Measurements from ENCODE around the gene PSMB3.

PSMB3 gene

DNA sequence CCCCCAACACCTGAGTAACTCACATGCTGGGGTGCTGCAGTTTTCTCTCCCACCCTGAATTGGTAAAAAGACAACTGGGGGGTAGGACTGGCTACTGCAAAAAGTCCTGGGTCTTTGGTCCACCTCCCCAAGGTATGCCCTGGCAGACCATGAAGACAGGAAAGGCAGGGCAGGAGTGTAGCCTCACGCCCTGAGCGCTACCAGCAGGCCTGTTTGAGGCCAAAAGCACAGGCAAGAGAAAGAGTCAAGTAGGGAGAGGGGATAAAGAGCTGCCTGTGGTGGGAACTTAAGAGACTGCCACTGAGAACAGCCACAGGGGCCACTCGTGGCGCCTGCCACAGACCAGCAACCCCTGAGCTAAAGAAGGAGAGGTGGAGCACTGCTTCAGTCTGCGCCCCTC is 13.8 kb downstream of the PSMB3 start:
- no peaks in the 10 kb centered on the region for H3F3A ChIP-seq (ENCODE audit: insufficient read depth, low read length)
- H3K27me3 ChIP-seq (ENCODE audit: insufficient read depth, low read length), result no peaks in the 10 kb centered on the region
- H2AFZ ChIP-seq (ENCODE audit: low read length), result no peak overlapping the region
- no peaks in the 10 kb centered on the region for H3K9me3 ChIP-seq (ENCODE audit: low read length)
- H3K4me1 ChIP-seq (ENCODE audit: insufficient read depth, low read length, severe bottlenecking), result no peaks in the 10 kb centered on the region
- no peaks in the 10 kb centered on the region for H3K79me2 ChIP-seq (ENCODE audit: insufficient read depth, low read length)
- H3K4me2 ChIP-seq (ENCODE audit: low read length), result no peak overlapping the region
- TF ChIP-seq, protein P1, sequence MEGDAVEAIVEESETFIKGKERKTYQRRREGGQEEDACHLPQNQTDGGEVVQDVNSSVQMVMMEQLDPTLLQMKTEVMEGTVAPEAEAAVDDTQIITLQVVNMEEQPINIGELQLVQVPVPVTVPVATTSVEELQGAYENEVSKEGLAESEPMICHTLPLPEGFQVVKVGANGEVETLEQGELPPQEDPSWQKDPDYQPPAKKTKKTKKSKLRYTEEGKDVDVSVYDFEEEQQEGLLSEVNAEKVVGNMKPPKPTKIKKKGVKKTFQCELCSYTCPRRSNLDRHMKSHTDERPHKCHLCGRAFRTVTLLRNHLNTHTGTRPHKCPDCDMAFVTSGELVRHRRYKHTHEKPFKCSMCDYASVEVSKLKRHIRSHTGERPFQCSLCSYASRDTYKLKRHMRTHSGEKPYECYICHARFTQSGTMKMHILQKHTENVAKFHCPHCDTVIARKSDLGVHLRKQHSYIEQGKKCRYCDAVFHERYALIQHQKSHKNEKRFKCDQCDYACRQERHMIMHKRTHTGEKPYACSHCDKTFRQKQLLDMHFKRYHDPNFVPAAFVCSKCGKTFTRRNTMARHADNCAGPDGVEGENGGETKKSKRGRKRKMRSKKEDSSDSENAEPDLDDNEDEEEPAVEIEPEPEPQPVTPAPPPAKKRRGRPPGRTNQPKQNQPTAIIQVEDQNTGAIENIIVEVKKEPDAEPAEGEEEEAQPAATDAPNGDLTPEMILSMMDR (IDR thresholded peaks at IDR 0.05; ENCODE audit: low read length), result no peak
- no peak for TF ChIP-seq EZH2 (IDR thresholded peaks at IDR 0.05; ENCODE audit: borderline replicate concordance, low read length)
- H3K9me2 ChIP-seq (ENCODE audit: low read depth, low read length), result no peaks in the 10 kb centered on the region
- no peaks in the 10 kb centered on the region for H4K20me1 ChIP-seq (ENCODE audit: insufficient read depth, low read length)
- H3K36me3 ChIP-seq (ENCODE audit: insufficient read depth, low read length), result peaks cover 74% of the 10 kb centered on the region
- H3K9ac ChIP-seq (ENCODE audit: low read length), result no peak overlapping the region
- no peak overlapping the region for H3K4me3 ChIP-seq (ENCODE audit: low read depth, low read length, poor library complexity, severe bottlenecking)
- H3K27ac ChIP-seq (ENCODE audit: low read depth, low read length, poor library complexity, severe bottlenecking), result no peak overlapping the region

DNA sequence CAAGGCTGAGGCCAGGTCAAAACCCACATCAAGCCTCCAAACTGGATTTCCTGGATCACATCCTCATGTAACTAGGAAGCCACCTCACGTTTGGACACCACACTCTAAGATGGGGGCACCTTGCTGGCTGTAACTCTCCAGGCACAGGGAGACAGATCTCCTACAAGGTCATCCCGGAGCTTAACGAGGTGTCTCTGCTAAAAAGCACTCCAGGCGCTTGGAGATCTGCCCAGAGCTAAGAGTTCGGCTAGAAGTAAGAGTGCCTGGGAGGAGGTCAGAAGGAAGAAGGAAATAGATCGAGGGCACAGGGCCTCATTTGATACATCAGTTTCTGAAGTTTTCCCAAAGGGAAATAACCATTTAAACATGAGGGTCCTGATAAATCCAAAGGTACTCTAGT is 15.9 kb downstream of the PSMB3 start:
- Histone ChIP-seq H2AFZ (ENCODE audit: low read length) (no peak overlapping the region), H3K27me3 (ENCODE audit: insufficient read depth, low read length) (no peaks in the 10 kb centered on the region), H3K4me3 (ENCODE audit: low read depth, low read length, poor library complexity, severe bottlenecking) (no peak overlapping the region), H3K27ac (ENCODE audit: low read depth, low read length, poor library complexity, severe bottlenecking) (no peak overlapping the region), H3K79me2 (ENCODE audit: insufficient read depth, low read length) (no peaks in the 10 kb centered on the region), H3K9me2 (ENCODE audit: low read depth, low read length) (no peaks in the 10 kb centered on the region), H4K20me1 (ENCODE audit: insufficient read depth, low read length) (no peaks in the 10 kb centered on the region), H3K9ac (ENCODE audit: low read length) (no peak overlapping the region), H3K9me3 (ENCODE audit: low read length) (no peaks in the 10 kb centered on the region), H3K4me2 (ENCODE audit: low read length) (no peak overlapping the region), H3K4me1 (ENCODE audit: insufficient read depth, low read length, severe bottlenecking) (no peaks in the 10 kb centered on the region), H3F3A (ENCODE audit: insufficient read depth, low read length) (no peaks in the 10 kb centered on the region), H3K36me3 (ENCODE audit: insufficient read depth, low read length) (peaks cover 65% of the 10 kb centered on the region)
- no peak for TF ChIP-seq EZH2 (IDR thresholded peaks at IDR 0.05; ENCODE audit: borderline replicate concordance, low read length)
- TF ChIP-seq, protein P1 (IDR thresholded peaks at IDR 0.05; ENCODE audit: low read length), result no peak

DNA sequence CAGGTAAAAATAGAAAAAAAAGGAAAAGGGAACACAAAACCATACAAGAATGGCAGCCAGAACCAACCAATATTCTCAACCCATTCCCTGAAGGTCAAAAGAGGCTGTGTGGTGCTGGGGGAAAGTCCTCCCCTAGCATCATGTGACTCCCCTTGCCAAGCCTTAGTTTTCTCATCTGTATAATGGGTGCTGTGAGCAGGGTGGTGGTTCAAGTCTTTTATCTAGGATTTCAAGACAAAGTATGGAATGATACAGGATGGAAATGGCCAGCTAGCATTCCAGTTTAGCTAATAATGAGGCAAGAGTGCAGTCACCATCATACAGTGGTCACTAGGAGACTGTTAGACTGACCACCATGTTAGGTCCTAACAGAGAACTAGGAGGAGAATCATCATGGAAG is 20.7 kb downstream of the PSMB3 start:
- no peak for TF ChIP-seq EZH2 (IDR thresholded peaks at IDR 0.05; ENCODE audit: borderline replicate concordance, low read length)
- TF ChIP-seq, protein P1 (IDR thresholded peaks at IDR 0.05; ENCODE audit: low read length), result no peak
- Histone ChIP-seq H3K27me3 (ENCODE audit: insufficient read depth, low read length) (no peaks in the 10 kb centered on the region), H3K4me2 (ENCODE audit: low read length) (no peak overlapping the region), H4K20me1 (ENCODE audit: insufficient read depth, low read length) (no peaks in the 10 kb centered on the region), H3K9me3 (ENCODE audit: low read length) (no peaks in the 10 kb centered on the region), H3K27ac (ENCODE audit: low read depth, low read length, poor library complexity, severe bottlenecking) (no peak overlapping the region), H2AFZ (ENCODE audit: low read length) (no peak overlapping the region), H3K9ac (ENCODE audit: low read length) (no peak overlapping the region), H3K4me1 (ENCODE audit: insufficient read depth, low read length, severe bottlenecking) (no peaks in the 10 kb centered on the region), H3K4me3 (ENCODE audit: low read depth, low read length, poor library complexity, severe bottlenecking) (no peak overlapping the region), H3K79me2 (ENCODE audit: insufficient read depth, low read length) (no peaks in the 10 kb centered on the region), H3K36me3 (ENCODE audit: insufficient read depth, low read length) (peaks cover 46% of the 10 kb centered on the region), H3K9me2 (ENCODE audit: low read depth, low read length) (no peaks in the 10 kb centered on the region), H3F3A (ENCODE audit: insufficient read depth, low read length) (no peaks in the 10 kb centered on the region)

Measured in OCI-LY1 (cell line).